ENCODE measurements around the gene CDC25A.

Gene CDC25A

GRCh38 chr3:48128774-48129173 is 59.4 kb downstream of the CDC25A start:
- Histone ChIP-seq H3K27ac (ENCODE audit: low read depth, low read length) (no peak overlapping the region), H3K4me3 (ENCODE audit: low read depth in 1 of 2, low read length in 2 of 2) (no peak overlapping the region), H3K36me3 (ENCODE audit: control insufficient read depth in 1 of 2, insufficient read depth in 2 of 2, low read length in 2 of 2) (no peaks in the 10 kb centered on the region), H3K27me3 (ENCODE audit: control insufficient read depth in 1 of 2, insufficient read depth in 2 of 2, low read length in 2 of 2) (no peaks in the 10 kb centered on the region), H3K4me1 (ENCODE audit: control insufficient read depth in 1 of 2, insufficient read depth in 2 of 2, low read length in 2 of 2) (peaks cover 0 to 7% of the 10 kb centered on the region in 2 donors), H3K9me3 (ENCODE audit: control insufficient read depth in 1 of 2, low read length in 2 of 2) (no peaks in the 10 kb centered on the region), H3K9ac (ENCODE audit: low read depth in 1 of 2, low read length in 2 of 2) (no peak overlapping the region)

- no peak overlapping the region for H3K27ac ChIP-seq (ENCODE audit: low read depth, low read length)
- H3K9ac ChIP-seq (ENCODE audit: low read depth in 1 of 2, low read length in 2 of 2) = no peak overlapping the region
- H3K9me3 ChIP-seq (ENCODE audit: control insufficient read depth in 1 of 2, low read length in 2 of 2) = no peaks in the 10 kb centered on the region
- peaks cover 0 to 7% of the 10 kb centered on the region in 2 donors for H3K4me1 ChIP-seq (ENCODE audit: control insufficient read depth in 1 of 2, insufficient read depth in 2 of 2, low read length in 2 of 2)
- no peaks in the 10 kb centered on the region for H3K36me3 ChIP-seq (ENCODE audit: control insufficient read depth in 1 of 2, insufficient read depth in 2 of 2, low read length in 2 of 2)
- H3K4me3 ChIP-seq (ENCODE audit: low read depth in 1 of 2, low read length in 2 of 2) = no peak overlapping the region
- no peaks in the 10 kb centered on the region for H3K27me3 ChIP-seq (ENCODE audit: control insufficient read depth in 1 of 2, insufficient read depth in 2 of 2, low read length in 2 of 2)
These were observed 62.2 kb downstream of the CDC25A start for GRCh38 chr3:48125886-48126622.

GRCh38 chr3:48125013-48125705 is 63.1 kb downstream of the CDC25A start:
- no peak overlapping the region for H3K9ac ChIP-seq (ENCODE audit: low read depth in 1 of 2, low read length in 2 of 2)

GRCh38 chr3:48123346-48123745 is 64.9 kb downstream of the CDC25A start:
- H3K27ac ChIP-seq (ENCODE audit: low read depth, low read length) = no peak overlapping the region
- no peaks in the 10 kb centered on the region for H3K9me3 ChIP-seq (ENCODE audit: control insufficient read depth in 1 of 2, low read length in 2 of 2)
- H3K4me3 ChIP-seq (ENCODE audit: low read depth in 1 of 2, low read length in 2 of 2) = no peak overlapping the region
- no peaks in the 10 kb centered on the region for H3K36me3 ChIP-seq (ENCODE audit: control insufficient read depth in 1 of 2, insufficient read depth in 2 of 2, low read length in 2 of 2)
- H3K4me1 ChIP-seq (ENCODE audit: control insufficient read depth in 1 of 2, insufficient read depth in 2 of 2, low read length in 2 of 2) = no peaks in the 10 kb centered on the region
- H3K27me3 ChIP-seq (ENCODE audit: control insufficient read depth in 1 of 2, insufficient read depth in 2 of 2, low read length in 2 of 2) = no peaks in the 10 kb centered on the region
- no peak overlapping the region for H3K9ac ChIP-seq (ENCODE audit: low read depth in 1 of 2, low read length in 2 of 2)

More at GRCh38 chr3:48125013-48125705, 63.1 kb downstream of the CDC25A start:
- Histone ChIP-seq H3K36me3 (ENCODE audit: control insufficient read depth in 1 of 2, insufficient read depth in 2 of 2, low read length in 2 of 2) (no peaks in the 10 kb centered on the region), H3K27me3 (ENCODE audit: control insufficient read depth in 1 of 2, insufficient read depth in 2 of 2, low read length in 2 of 2) (no peaks in the 10 kb centered on the region), H3K4me1 (ENCODE audit: control insufficient read depth in 1 of 2, insufficient read depth in 2 of 2, low read length in 2 of 2) (peaks cover 0 to 7% of the 10 kb centered on the region in 2 donors), H3K4me3 (ENCODE audit: low read depth in 1 of 2, low read length in 2 of 2) (no peak overlapping the region), H3K9me3 (ENCODE audit: control insufficient read depth in 1 of 2, low read length in 2 of 2) (no peaks in the 10 kb centered on the region), H3K27ac (ENCODE audit: low read depth, low read length) (no peak overlapping the region)

GRCh38 chr3:48122504-48122903 is 65.7 kb downstream of the CDC25A start:
- Histone ChIP-seq H3K36me3 (ENCODE audit: control insufficient read depth in 1 of 2, insufficient read depth in 2 of 2, low read length in 2 of 2) (no peaks in the 10 kb centered on the region), H3K9me3 (ENCODE audit: control insufficient read depth in 1 of 2, low read length in 2 of 2) (no peaks in the 10 kb centered on the region), H3K4me3 (ENCODE audit: low read depth in 1 of 2, low read length in 2 of 2) (no peak overlapping the region), H3K4me1 (ENCODE audit: control insufficient read depth in 1 of 2, insufficient read depth in 2 of 2, low read length in 2 of 2) (no peaks in the 10 kb centered on the region), H3K27me3 (ENCODE audit: control insufficient read depth in 1 of 2, insufficient read depth in 2 of 2, low read length in 2 of 2) (no peaks in the 10 kb centered on the region), H3K9ac (ENCODE audit: low read depth in 1 of 2, low read length in 2 of 2) (no peak overlapping the region), H3K27ac (ENCODE audit: low read depth, low read length) (no peak overlapping the region)

GRCh38 chr3:48120223-48120622 is 68.0 kb downstream of the CDC25A start:
- Histone ChIP-seq H3K4me1 (ENCODE audit: control insufficient read depth in 1 of 2, insufficient read depth in 2 of 2, low read length in 2 of 2) (no peaks in the 10 kb centered on the region), H3K27me3 (ENCODE audit: control insufficient read depth in 1 of 2, insufficient read depth in 2 of 2, low read length in 2 of 2) (no peaks in the 10 kb centered on the region), H3K36me3 (ENCODE audit: control insufficient read depth in 1 of 2, insufficient read depth in 2 of 2, low read length in 2 of 2) (no peaks in the 10 kb centered on the region), H3K4me3 (ENCODE audit: low read depth in 1 of 2, low read length in 2 of 2) (no peak overlapping the region), H3K27ac (ENCODE audit: low read depth, low read length) (no peak overlapping the region), H3K9ac (ENCODE audit: low read depth in 1 of 2, low read length in 2 of 2) (no peak overlapping the region), H3K9me3 (ENCODE audit: control insufficient read depth in 1 of 2, low read length in 2 of 2) (no peaks in the 10 kb centered on the region)

GRCh38 chr3:48119505-48120193 is 68.6 kb downstream of the CDC25A start:
- no peaks in the 10 kb centered on the region for H3K4me1 ChIP-seq (ENCODE audit: control insufficient read depth in 1 of 2, insufficient read depth in 2 of 2, low read length in 2 of 2)
- no peak overlapping the region for H3K4me3 ChIP-seq (ENCODE audit: low read depth in 1 of 2, low read length in 2 of 2)
- no peak overlapping the region for H3K9ac ChIP-seq (ENCODE audit: low read depth in 1 of 2, low read length in 2 of 2)
- no peak overlapping the region for H3K27ac ChIP-seq (ENCODE audit: low read depth, low read length)
- H3K9me3 ChIP-seq (ENCODE audit: control insufficient read depth in 1 of 2, low read length in 2 of 2) = no peaks in the 10 kb centered on the region
- no peaks in the 10 kb centered on the region for H3K27me3 ChIP-seq (ENCODE audit: control insufficient read depth in 1 of 2, insufficient read depth in 2 of 2, low read length in 2 of 2)
- H3K36me3 ChIP-seq (ENCODE audit: control insufficient read depth in 1 of 2, insufficient read depth in 2 of 2, low read length in 2 of 2) = no peaks in the 10 kb centered on the region

GRCh38 chr3:48118928-48119327 is 69.3 kb downstream of the CDC25A start:
- Histone ChIP-seq H3K27me3 (ENCODE audit: control insufficient read depth in 1 of 2, insufficient read depth in 2 of 2, low read length in 2 of 2) (no peaks in the 10 kb centered on the region), H3K27ac (ENCODE audit: low read depth, low read length) (no peak overlapping the region), H3K9ac (ENCODE audit: low read depth in 1 of 2, low read length in 2 of 2) (no peak overlapping the region), H3K36me3 (ENCODE audit: control insufficient read depth in 1 of 2, insufficient read depth in 2 of 2, low read length in 2 of 2) (no peaks in the 10 kb centered on the region), H3K4me3 (ENCODE audit: low read depth in 1 of 2, low read length in 2 of 2) (no peak overlapping the region), H3K4me1 (ENCODE audit: control insufficient read depth in 1 of 2, insufficient read depth in 2 of 2, low read length in 2 of 2) (no peaks in the 10 kb centered on the region), H3K9me3 (ENCODE audit: control insufficient read depth in 1 of 2, low read length in 2 of 2) (no peaks in the 10 kb centered on the region)

- H3K36me3 ChIP-seq (ENCODE audit: control insufficient read depth in 1 of 2, insufficient read depth in 2 of 2, low read length in 2 of 2) = no peaks in the 10 kb centered on the region
- no peak overlapping the region for H3K4me3 ChIP-seq (ENCODE audit: low read depth in 1 of 2, low read length in 2 of 2)
- H3K27ac ChIP-seq (ENCODE audit: low read depth, low read length) = no peak overlapping the region
- H3K9me3 ChIP-seq (ENCODE audit: control insufficient read depth in 1 of 2, low read length in 2 of 2) = no peaks in the 10 kb centered on the region
- no peak overlapping the region for H3K9ac ChIP-seq (ENCODE audit: low read depth in 1 of 2, low read length in 2 of 2)
- H3K4me1 ChIP-seq (ENCODE audit: control insufficient read depth in 1 of 2, insufficient read depth in 2 of 2, low read length in 2 of 2) = no peaks in the 10 kb centered on the region
- no peaks in the 10 kb centered on the region for H3K27me3 ChIP-seq (ENCODE audit: control insufficient read depth in 1 of 2, insufficient read depth in 2 of 2, low read length in 2 of 2)
These were observed 69.9 kb downstream of the CDC25A start for GRCh38 chr3:48118322-48118721.

- Histone ChIP-seq H3K27me3 (ENCODE audit: control insufficient read depth in 1 of 2, insufficient read depth in 2 of 2, low read length in 2 of 2) (no peaks in the 10 kb centered on the region), H3K36me3 (ENCODE audit: control insufficient read depth in 1 of 2, insufficient read depth in 2 of 2, low read length in 2 of 2) (no peaks in the 10 kb centered on the region), H3K9me3 (ENCODE audit: control insufficient read depth in 1 of 2, low read length in 2 of 2) (peaks cover 0 to 4% of the 10 kb centered on the region in 2 donors), H3K9ac (ENCODE audit: low read depth in 1 of 2, low read length in 2 of 2) (peak overlapping the region in 1 of 2 donors; percentile 43), H3K27ac (ENCODE audit: low read depth, low read length) (no peak overlapping the region), H3K4me1 (ENCODE audit: control insufficient read depth in 1 of 2, insufficient read depth in 2 of 2, low read length in 2 of 2) (peaks cover 5 to 6% of the 10 kb centered on the region in 2 donors), H3K4me3 (ENCODE audit: low read depth in 1 of 2, low read length in 2 of 2) (peak overlapping the region in 1 of 2 donors; percentile 40)
These were observed 75.4 kb downstream of the CDC25A start for GRCh38 chr3:48112813-48113212.

Data from duodenal mucosa (tissue), 2 donors.